HFFc6 (cell line): ENCODE results near the gene LRRC32. TPM values are rescaled to one million over a fixed set of nuclear protein-coding genes. Genes with fewer than 3 reads are reported as not detected.

Source experiments
- DNase-seq: peaks from one replicate; pipeline ENCODE4 v3.0.0-alpha.2; 2018
- H3K27ac Mint-ChIP-seq: 2 replicates; pipeline ENCODE4 v1.8.0; 2020; ENCODE audit warnings: mild to moderate bottlenecking, mixed read lengths
- H3K27me3 Mint-ChIP-seq: 2 replicates; pipeline ENCODE4 v1.8.0; 2021; ENCODE audit warnings: mild to moderate bottlenecking, moderate library complexity, mixed read lengths; ENCODE audit not compliant: insufficient read depth
- H3K36me3 Mint-ChIP-seq: 2 replicates; pipeline ENCODE4 v1.8.0; 2021; ENCODE audit warnings: low read depth, mixed read lengths
- H3K4me1 Mint-ChIP-seq: 2 replicates; pipeline ENCODE4 v1.8.0; 2020; ENCODE audit warnings: low read depth, mixed read lengths
- H3K4me3 Mint-ChIP-seq: 2 replicates; pipeline ENCODE4 v1.8.0; 2020; ENCODE audit warnings: mild to moderate bottlenecking, moderate library complexity, mixed read lengths
- H3K9me3 Mint-ChIP-seq: 2 replicates; pipeline ENCODE4 v1.8.0; 2020; ENCODE audit warnings: mild to moderate bottlenecking, mixed read lengths
- total RNA-seq, 6 experiments: library from RNA; stranded (reverse); fragmentation: NEBNext Ultra II Directional; extraction: Animal tissue kit (Norgen Biotek cat#: 25700); gene quantifications; 2 replicates in 1 of 6; 3 replicates in 5 of 6; pipeline ENCODE4 v1.2.3, GENCODE V29; 2021
- TF ChIP-seq, protein P1 (sequence below): fragments of 200-600 bp; sonication (generic); IDR thresholded peaks from 2 replicates; pipeline ENCODE4 v1.5.0; 2021; ENCODE audit warnings: antibody characterized with exemption, mild to moderate bottlenecking

Gene LRRC32
- total RNA-seq, 6 experiments from 2014 or later: 0.57 to 1.3 (median 1.0) TPM

DNA sequence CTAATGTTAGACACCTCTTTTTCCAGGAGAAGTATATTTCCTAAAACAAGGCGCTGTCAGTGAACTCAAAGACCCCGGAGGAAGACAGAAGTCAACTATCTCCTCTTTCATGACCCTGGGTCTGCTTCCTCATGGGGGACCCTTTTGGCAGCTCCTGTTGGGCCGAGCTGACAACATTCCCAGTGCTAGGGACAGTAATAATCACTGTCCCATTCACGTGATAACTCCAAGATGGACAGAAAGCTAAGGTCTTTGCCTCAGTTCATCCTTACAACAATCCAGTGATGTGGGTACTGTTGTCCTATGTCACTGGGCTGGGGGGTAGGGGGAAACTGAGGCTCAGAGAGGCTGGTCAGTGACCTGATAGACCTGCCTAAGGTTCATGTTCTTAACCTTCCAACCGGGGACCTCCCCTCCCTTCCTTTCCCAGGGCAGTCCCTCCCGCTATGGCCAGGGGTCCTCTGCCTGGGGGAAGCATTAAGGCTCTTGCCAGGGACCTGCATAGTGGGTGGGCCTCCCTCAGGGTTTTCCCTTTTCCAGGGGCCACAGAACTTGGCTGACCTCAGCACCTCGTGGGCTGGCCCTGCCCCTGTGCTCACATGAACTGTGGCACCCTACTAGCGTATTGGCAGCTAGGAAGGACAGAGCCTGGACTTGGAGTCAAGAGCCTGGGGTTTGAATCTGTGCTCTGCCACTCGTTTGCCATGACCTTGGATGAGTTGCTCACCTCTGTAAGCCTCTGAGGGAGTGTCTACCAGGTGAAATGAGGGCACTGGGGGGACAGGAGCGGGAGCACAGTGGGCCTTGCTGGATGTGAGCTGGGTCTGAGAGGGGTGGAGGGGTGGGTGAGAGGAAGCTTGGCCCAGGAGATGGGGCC, 53.6 kb downstream of the LRRC32 start:
- Mint-ChIP-seq H3K27ac (no peak overlapping the region), H3K4me1 (peaks cover 34% of the 10 kb centered on the region), H3K4me3 (no peak overlapping the region), H3K36me3 (0 out of 2 replicates have a peak, but pooled peaks cover 7% of the 10 kb centered on the region), H3K27me3 (peaks cover 4% of the 10 kb centered on the region), H3K9me3 (peaks cover 7% of the 10 kb centered on the region; the same call in 1 of the 2 replicates)
- TF ChIP-seq, protein P1, sequence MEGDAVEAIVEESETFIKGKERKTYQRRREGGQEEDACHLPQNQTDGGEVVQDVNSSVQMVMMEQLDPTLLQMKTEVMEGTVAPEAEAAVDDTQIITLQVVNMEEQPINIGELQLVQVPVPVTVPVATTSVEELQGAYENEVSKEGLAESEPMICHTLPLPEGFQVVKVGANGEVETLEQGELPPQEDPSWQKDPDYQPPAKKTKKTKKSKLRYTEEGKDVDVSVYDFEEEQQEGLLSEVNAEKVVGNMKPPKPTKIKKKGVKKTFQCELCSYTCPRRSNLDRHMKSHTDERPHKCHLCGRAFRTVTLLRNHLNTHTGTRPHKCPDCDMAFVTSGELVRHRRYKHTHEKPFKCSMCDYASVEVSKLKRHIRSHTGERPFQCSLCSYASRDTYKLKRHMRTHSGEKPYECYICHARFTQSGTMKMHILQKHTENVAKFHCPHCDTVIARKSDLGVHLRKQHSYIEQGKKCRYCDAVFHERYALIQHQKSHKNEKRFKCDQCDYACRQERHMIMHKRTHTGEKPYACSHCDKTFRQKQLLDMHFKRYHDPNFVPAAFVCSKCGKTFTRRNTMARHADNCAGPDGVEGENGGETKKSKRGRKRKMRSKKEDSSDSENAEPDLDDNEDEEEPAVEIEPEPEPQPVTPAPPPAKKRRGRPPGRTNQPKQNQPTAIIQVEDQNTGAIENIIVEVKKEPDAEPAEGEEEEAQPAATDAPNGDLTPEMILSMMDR: no peak
- DNase-seq: no peak

DNA sequence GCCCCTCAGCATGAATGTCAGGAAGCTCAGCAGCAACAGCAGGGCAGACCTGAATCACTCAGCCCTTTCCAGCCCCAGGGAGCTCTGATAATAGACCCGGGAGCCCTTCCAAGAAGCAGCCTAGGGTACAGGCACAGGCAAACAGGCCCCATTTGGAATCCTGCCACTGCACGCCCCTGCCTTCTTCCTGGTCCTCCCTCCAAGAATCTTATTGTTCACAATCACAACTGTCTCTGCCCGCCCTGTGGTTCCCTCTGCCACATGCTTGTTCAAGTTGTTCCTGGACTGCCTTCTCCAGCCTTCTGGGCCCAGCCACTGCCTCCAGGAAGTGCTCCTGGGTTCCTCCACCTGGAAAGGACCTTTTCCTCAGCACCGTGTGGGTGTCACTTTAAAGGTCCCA, 54.6 kb downstream of the LRRC32 start:
- peaks cover 4% of the 10 kb centered on the region for H3K27me3 Mint-ChIP-seq
- DNase-seq: no peak
- H3K9me3 Mint-ChIP-seq: peaks cover 7% of the 10 kb centered on the region; the same call in 1 of the 2 replicates
- peaks cover 25% of the 10 kb centered on the region for H3K4me1 Mint-ChIP-seq
- H3K36me3 Mint-ChIP-seq: 0 out of 2 replicates have a peak, but pooled peaks cover 7% of the 10 kb centered on the region
- TF ChIP-seq, protein P1: no peak
- no peak overlapping the region for H3K4me3 Mint-ChIP-seq
- no peak overlapping the region for H3K27ac Mint-ChIP-seq

DNA sequence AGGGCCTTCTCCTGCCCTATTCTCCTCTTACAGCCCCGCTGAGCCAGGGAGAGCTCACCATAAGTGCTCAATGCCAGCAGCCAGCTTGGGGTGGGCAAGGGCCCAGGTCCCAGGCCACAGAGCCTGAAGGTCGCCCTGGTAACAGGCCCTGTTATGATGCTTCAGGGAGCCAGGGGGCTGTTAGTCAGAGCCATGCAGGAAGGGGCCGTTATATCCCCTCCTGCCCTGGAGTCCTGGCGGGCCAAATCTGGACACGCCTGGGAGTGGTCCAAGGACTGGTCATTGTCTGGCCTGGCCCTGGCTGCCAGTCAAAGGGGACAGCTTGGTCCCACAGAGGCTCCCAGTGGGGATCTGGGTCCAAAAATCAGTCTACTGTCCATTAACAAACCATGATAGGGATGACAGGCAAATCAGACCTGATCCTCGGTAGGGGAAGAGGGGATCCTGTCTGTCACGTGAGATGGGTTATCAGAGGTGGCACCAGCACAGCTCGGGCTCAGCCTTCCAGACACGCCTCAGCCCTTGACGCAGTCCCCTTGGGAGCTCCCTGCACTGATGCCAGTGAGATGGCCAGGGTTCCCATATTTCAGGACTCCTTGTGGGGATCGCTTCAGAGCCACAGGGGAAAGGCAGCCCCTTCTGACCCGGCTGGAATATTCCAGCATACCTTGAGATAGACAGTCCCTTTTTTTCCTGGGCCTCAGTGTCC, 55.9 kb downstream of the LRRC32 start:
- H3K27me3 Mint-ChIP-seq: peaks cover 11% of the 10 kb centered on the region
- DNase-seq: no peak
- no peak overlapping the region for H3K4me3 Mint-ChIP-seq
- peaks cover 7% of the 10 kb centered on the region; the same call in 1 of the 2 replicates for H3K9me3 Mint-ChIP-seq
- H3K4me1 Mint-ChIP-seq: peaks cover 16% of the 10 kb centered on the region
- H3K36me3 Mint-ChIP-seq: 0 out of 2 replicates have a peak, but pooled peaks cover 7% of the 10 kb centered on the region
- TF ChIP-seq, protein P1: no peak
- no peak overlapping the region for H3K27ac Mint-ChIP-seq

DNA sequence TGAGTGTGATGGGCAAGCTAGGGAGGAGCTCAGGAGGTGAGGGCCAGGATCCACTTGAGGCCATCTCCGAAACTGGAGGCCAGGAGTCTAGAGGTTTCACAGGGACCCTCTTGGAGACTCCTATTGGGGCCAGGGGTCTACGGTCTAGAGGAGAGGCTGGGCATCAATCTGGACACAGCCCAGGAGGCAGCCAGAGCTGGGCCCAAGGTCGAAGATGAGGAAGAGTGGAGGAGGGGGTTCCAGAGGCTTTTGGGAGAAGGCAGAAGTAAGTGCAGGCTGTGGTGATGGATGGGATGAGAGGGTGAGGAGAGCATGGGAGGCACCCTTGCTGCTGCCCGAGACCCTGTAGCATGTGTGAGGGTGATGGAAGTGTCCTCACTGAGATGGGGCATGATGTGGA, 56.6 kb downstream of the LRRC32 start:
- 0 out of 2 replicates have a peak, but pooled peaks cover 7% of the 10 kb centered on the region for H3K36me3 Mint-ChIP-seq
- no peak overlapping the region for H3K4me3 Mint-ChIP-seq
- H3K27ac Mint-ChIP-seq: no peak overlapping the region
- H3K27me3 Mint-ChIP-seq: peaks cover 11% of the 10 kb centered on the region
- DNase-seq: no peak
- peaks cover 16% of the 10 kb centered on the region for H3K4me1 Mint-ChIP-seq
- TF ChIP-seq, protein P1: no peak
- peaks cover 7% of the 10 kb centered on the region; the same call in 1 of the 2 replicates for H3K9me3 Mint-ChIP-seq

DNA sequence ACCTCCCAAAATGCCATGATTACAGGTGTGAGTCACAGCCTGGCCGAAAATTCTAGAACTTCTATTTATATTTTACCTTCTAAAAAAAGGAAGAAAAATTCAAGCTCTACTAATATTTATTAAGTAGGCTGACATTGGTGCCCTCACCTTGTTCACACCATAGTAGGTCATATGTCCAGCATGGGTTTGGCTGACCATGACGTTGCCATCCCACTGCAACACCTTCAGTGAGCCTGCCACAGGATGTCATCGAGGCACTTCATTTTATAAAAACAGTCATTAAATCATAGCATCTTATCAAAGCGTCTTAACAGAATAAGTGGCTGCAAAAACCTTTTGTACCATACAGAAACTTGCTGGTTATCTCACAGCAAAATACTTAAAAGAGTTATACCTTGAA, 58.3 kb downstream of the LRRC32 start:
- H3K4me1 Mint-ChIP-seq: peaks cover 7% of the 10 kb centered on the region
- no peaks in the 10 kb centered on the region; the same call in 1 of the 2 replicates for H3K36me3 Mint-ChIP-seq
- DNase-seq: no peak
- TF ChIP-seq, protein P1: no peak
- no peak overlapping the region for H3K4me3 Mint-ChIP-seq
- peaks cover 7% of the 10 kb centered on the region for H3K27me3 Mint-ChIP-seq
- no peaks in the 10 kb centered on the region; the same call in 1 of the 2 replicates for H3K9me3 Mint-ChIP-seq
- H3K27ac Mint-ChIP-seq: no peak overlapping the region
